A673 (cell line): ENCODE data around the gene TRPM3. TPM values are rescaled to one million over a fixed set of nuclear protein-coding genes. Genes with fewer than 3 reads are reported as not detected.

Source experiments
- BruUV-seq: library from RNA; stranded (reverse); fragments of 400-500 nt; replicated peaks from 2 replicates; lab custom pipeline; 2021; lab: Mats Ljungman, UMichigan
- CTCF ChIA-PET: fragments of 300-600 bp; sonication (Branson Sonifier 250); formaldehyde crosslinking; loops from one replicate; lab custom pipeline; 2022; ENCODE audit warnings: antibody characterized with exemption; lab: Charles Lee
- POLR2A ChIA-PET: fragments of 300-600 bp; sonication (Branson Sonifier 250); formaldehyde crosslinking; loops from one replicate; lab custom pipeline; 2022; ENCODE audit warnings: antibody characterized with exemption; ENCODE audit not compliant: low non-redundant PET; lab: Charles Lee
- DNase-seq: peaks from one replicate; pipeline ENCODE4 v3.0.0-alpha.2; 2015; ENCODE audit warnings: low spot score
- H3K27ac ChIP-seq: fragments of 200-600 bp; sonication (generic); 2 replicates; pipeline ENCODE4 v1.5.1; 2016; ENCODE audit warnings: mixed run types, low read depth, mild to moderate bottlenecking, mixed read lengths, antibody characterized with exemption, low read length; ENCODE audit not compliant: poor library complexity, severe bottlenecking
- H3K27me3 ChIP-seq: fragments of 200-600 bp; sonication (generic); replicated peaks from 2 replicates; pipeline ENCODE4 v1.6.1; 2017; ENCODE audit warnings: mixed run types, low read depth, mild to moderate bottlenecking, mixed read lengths, antibody characterized with exemption, low read length; ENCODE audit not compliant: insufficient read depth, poor library complexity
- H3K36me3 ChIP-seq: fragments of 200-600 bp; sonication (generic); 2 replicates; pipeline ENCODE4 v1.6.1; 2016; ENCODE audit warnings: mixed run types, mild to moderate bottlenecking, mixed read lengths, antibody characterized with exemption, low read length; ENCODE audit not compliant: insufficient read depth, poor library complexity, severe bottlenecking
- H3K4me1 ChIP-seq: fragments of 200-600 bp; sonication (generic); 2 replicates; pipeline ENCODE4 v1.6.1; 2017; ENCODE audit warnings: mixed run types, mild to moderate bottlenecking, mixed read lengths, antibody characterized with exemption, low read length; ENCODE audit not compliant: insufficient read depth, poor library complexity, severe bottlenecking
- H3K4me3 ChIP-seq: fragments of 200-600 bp; sonication (generic); 2 replicates; pipeline ENCODE4 v1.5.1; 2016; ENCODE audit warnings: low read depth, mixed run types, mild to moderate bottlenecking, mixed read lengths, low read length; ENCODE audit not compliant: poor library complexity, severe bottlenecking
- H3K9me3 ChIP-seq: fragments of 200-600 bp; sonication (generic); 2 replicates; pipeline ENCODE4 v1.6.1; 2016; ENCODE audit warnings: mixed run types, low read depth, mild to moderate bottlenecking, mixed read lengths, antibody characterized with exemption, low read length; ENCODE audit not compliant: poor library complexity, severe bottlenecking
- EZH2 ChIP-seq: fragments of 200-600 bp; sonication (generic); IDR thresholded peaks from 2 replicates; pipeline ENCODE4 v1.6.1; 2017; ENCODE audit warnings: borderline replicate concordance, low read depth, mild to moderate bottlenecking, mixed read lengths, antibody characterized with exemption, low read length; ENCODE audit not compliant: poor library complexity, severe bottlenecking
- intact Hi-C: fragments of 100-400 bp; cut with micrococcal nuclease; formaldehyde crosslinking; loops from one replicate; pipeline ENCODE4 v1.10.0; 2022; ENCODE audit not compliant: unreplicated experiment
- total RNA-seq: library from RNA; stranded (reverse); gene quantifications from 2 replicates; pipeline ENCODE4 v1.2.3, GENCODE V29; 2021
- TF ChIP-seq, protein P1 (sequence below): fragments of 300-800, 200-600 bp; sonication (generic); conservative IDR thresholded peaks from 2 replicates; pipeline ENCODE4 v1.5.1; 2017; ENCODE audit warnings: low read depth, mild to moderate bottlenecking, antibody characterized with exemption, low read length, moderate library complexity, mixed read lengths

The TRPM3 gene
- total RNA-seq, 1 experiment from 2014 or later: not detected

- intact Hi-C loops: no loop called here
- Histone ChIP-seq H3K36me3 (no peaks in the 10 kb centered on the region), H3K4me3 (no peak overlapping the region), H3K9me3 (no peaks in the 10 kb centered on the region), H3K27me3 (no peaks in the 10 kb centered on the region), H3K27ac (no peak overlapping the region), H3K4me1 (no peaks in the 10 kb centered on the region)
- no TSS peak for BruUV-seq
- DNase-seq: no peak
- ChIA-PET POLR2A (no interaction called here), CTCF (no interaction called here)
- no peak for TF ChIP-seq EZH2
- TF ChIP-seq, protein P1, sequence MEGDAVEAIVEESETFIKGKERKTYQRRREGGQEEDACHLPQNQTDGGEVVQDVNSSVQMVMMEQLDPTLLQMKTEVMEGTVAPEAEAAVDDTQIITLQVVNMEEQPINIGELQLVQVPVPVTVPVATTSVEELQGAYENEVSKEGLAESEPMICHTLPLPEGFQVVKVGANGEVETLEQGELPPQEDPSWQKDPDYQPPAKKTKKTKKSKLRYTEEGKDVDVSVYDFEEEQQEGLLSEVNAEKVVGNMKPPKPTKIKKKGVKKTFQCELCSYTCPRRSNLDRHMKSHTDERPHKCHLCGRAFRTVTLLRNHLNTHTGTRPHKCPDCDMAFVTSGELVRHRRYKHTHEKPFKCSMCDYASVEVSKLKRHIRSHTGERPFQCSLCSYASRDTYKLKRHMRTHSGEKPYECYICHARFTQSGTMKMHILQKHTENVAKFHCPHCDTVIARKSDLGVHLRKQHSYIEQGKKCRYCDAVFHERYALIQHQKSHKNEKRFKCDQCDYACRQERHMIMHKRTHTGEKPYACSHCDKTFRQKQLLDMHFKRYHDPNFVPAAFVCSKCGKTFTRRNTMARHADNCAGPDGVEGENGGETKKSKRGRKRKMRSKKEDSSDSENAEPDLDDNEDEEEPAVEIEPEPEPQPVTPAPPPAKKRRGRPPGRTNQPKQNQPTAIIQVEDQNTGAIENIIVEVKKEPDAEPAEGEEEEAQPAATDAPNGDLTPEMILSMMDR: no peak
These were observed 36.3 kb upstream of the TRPM3 start for GRCh38 chr9:71157731-71158130.

DNA sequence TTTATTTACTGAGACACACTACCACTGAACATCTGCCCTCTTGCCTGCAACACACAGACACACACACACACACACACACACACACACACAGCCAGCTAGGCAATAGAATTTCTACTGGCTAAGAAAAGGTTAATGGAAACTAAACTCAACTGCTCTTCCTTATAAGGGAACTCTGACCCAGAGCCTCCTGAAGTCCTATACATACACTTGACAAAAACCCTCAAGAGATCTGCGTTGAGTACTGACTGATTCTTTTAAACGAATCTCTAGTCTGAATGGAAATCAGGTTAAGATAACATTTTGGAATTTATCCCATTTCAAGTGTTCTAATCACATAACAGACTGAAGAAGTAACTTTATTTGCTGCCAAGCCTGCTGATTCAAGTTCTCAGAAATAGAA, 25.9 kb upstream of the TRPM3 start:
- CTCF ChIA-PET: no interaction called here
- POLR2A ChIA-PET: no interaction called here

GRCh38 chr9:71146511-71146910, 25.1 kb upstream of the TRPM3 start:
- no TSS peak for BruUV-seq
- CTCF ChIA-PET: no interaction called here
- H3K4me1 ChIP-seq: no peaks in the 10 kb centered on the region
- no peak for DNase-seq
- TF ChIP-seq, protein P1: no peak
- TF ChIP-seq EZH2: no peak
- no peak overlapping the region for H3K4me3 ChIP-seq
- POLR2A ChIA-PET: no interaction called here
- H3K27me3 ChIP-seq: no peaks in the 10 kb centered on the region
- H3K27ac ChIP-seq: no peak overlapping the region
- H3K9me3 ChIP-seq: no peaks in the 10 kb centered on the region
- intact Hi-C loops: no loop called here
- H3K36me3 ChIP-seq: no peaks in the 10 kb centered on the region

More for the DNA sequence above, 25.9 kb upstream of the TRPM3 start:
- H3K36me3 ChIP-seq: no peaks in the 10 kb centered on the region
- intact Hi-C loops: no loop called here
- no peaks in the 10 kb centered on the region for H3K4me1 ChIP-seq
- DNase-seq: no peak
- H3K27me3 ChIP-seq: no peaks in the 10 kb centered on the region
- H3K27ac ChIP-seq: no peak overlapping the region
- TF ChIP-seq EZH2: no peak
- TF ChIP-seq, protein P1: no peak
- H3K9me3 ChIP-seq: no peaks in the 10 kb centered on the region
- no TSS peak for BruUV-seq
- H3K4me3 ChIP-seq: no peak overlapping the region
